HepG2 (cell line): ENCODE results near the gene BCAR3. TPM values are rescaled to one million over a fixed set of nuclear protein-coding genes. Genes with fewer than 3 reads are reported as not detected.

Experiments used
- FOSL2 ChIP-seq: sonication (generic); formaldehyde crosslinking; IDR thresholded peaks from 2 replicates; pipeline ENCODE4 v1.4.0; 2020; ENCODE audit warnings: missing genetic modification reagents
- MIXL1 ChIP-seq: IDR thresholded peaks from 2 replicates; pipeline ENCODE4 v1.6.1; 2016
- MLLT10 ChIP-seq: sonication (generic); formaldehyde crosslinking; IDR thresholded peaks from 2 replicates; pipeline ENCODE4 v1.4.0; 2020; ENCODE audit warnings: missing genetic modification reagents
- SAP130 ChIP-seq: IDR thresholded peaks from 2 replicates; pipeline ENCODE4 v1.6.1; 2016; ENCODE audit warnings: low read depth
- SP2 ChIP-seq: sonication (generic); formaldehyde crosslinking; IDR thresholded peaks from 2 replicates; pipeline ENCODE4 v1.5.1; 2020; ENCODE audit warnings: mild to moderate bottlenecking, missing genetic modification reagents
- ZBED4 ChIP-seq: sonication (generic); formaldehyde crosslinking; IDR thresholded peaks from 2 replicates; pipeline ENCODE4 v1.4.0; 2020; ENCODE audit warnings: missing genetic modification reagents, borderline replicate concordance
- ZIK1 ChIP-seq: sonication (generic); formaldehyde crosslinking; IDR thresholded peaks from 2 replicates; pipeline ENCODE4 v1.5.0; 2020; ENCODE audit warnings: mild to moderate bottlenecking, low read depth, missing genetic modification reagents, borderline replicate concordance
- ZNF235 ChIP-seq: sonication (generic); formaldehyde crosslinking; IDR thresholded peaks from 2 replicates; pipeline ENCODE4 v1.8.1; 2023; ENCODE audit warnings: mild to moderate bottlenecking, missing genetic modification reagents, borderline replicate concordance
- ZNF263 ChIP-seq: sonication (generic); formaldehyde crosslinking; IDR thresholded peaks from 2 replicates; pipeline ENCODE4 v1.4.0; 2020; ENCODE audit warnings: missing genetic modification reagents
- ZNF784 ChIP-seq: sonication (generic); formaldehyde crosslinking; IDR thresholded peaks from 2 replicates; pipeline ENCODE4 v1.5.1; 2020; ENCODE audit warnings: missing genetic modification reagents, mild to moderate bottlenecking, borderline replicate concordance
- ZNF883 ChIP-seq: sonication (generic); formaldehyde crosslinking; IDR thresholded peaks from 2 replicates; pipeline ENCODE4 v1.5.1; 2020; ENCODE audit warnings: mild to moderate bottlenecking, missing genetic modification reagents; ENCODE audit errors: not compliant biosample characterization
- ZNF891 ChIP-seq: sonication (generic); formaldehyde crosslinking; IDR thresholded peaks from 2 replicates; pipeline ENCODE4 v1.5.0; 2020; ENCODE audit warnings: mild to moderate bottlenecking, missing genetic modification reagents
- polyA plus RNA-seq, 8 experiments: library from polyadenylated mRNA; depleted of rRNA in 3 of 8; stranded (reverse) in 7 of 8; unstranded in 1 of 8; fragments of >200 nt; fragmentation: Illumina TruSeq in 4 of 8; extraction: Trizol in 4 of 8; gene quantifications; 2 replicates each; pipeline versions ENCODE4 v1.2.1 to v1.2.3, GENCODE V29; 2011 to 2016; ENCODE audit warnings: low read depth in 4 of 8, missing spikeins in 1 of 8, mixed read lengths in 1 of 8; ENCODE audit not compliant: insufficient read depth in 1 of 8
- total RNA-seq, 5 experiments: library from RNA; depleted of rRNA; stranded (reverse); fragments of >200 nt; fragmentation: Illumina TruSeq; extraction: Trizol; gene quantifications; 2 replicates each; pipeline ENCODE4 v1.2.3, GENCODE V29; 2016; ENCODE audit warnings: low read depth in 1 of 5
- TF ChIP-seq, protein P1 (sequence below), 2 experiments: fragments of 450-650 bp in 1 of 2; sonication (generic) in 1 of 2; formaldehyde crosslinking in 1 of 2; IDR thresholded peaks; 2 replicates each; pipeline versions ENCODE4 v1.6.1 to v1.8.0; 2016 to 2022; ENCODE audit warnings: antibody characterized with exemption in 1 of 2, mild to moderate bottlenecking in 1 of 2, missing genetic modification reagents in 1 of 2
- TF ChIP-seq, protein P2 (sequence below): sonication (generic); formaldehyde crosslinking; IDR thresholded peaks from 2 replicates; pipeline ENCODE4 v1.5.0; 2020; ENCODE audit warnings: missing genetic modification reagents

BCAR3 gene
- total and polyA plus RNA-seq, 2 of the 13 experiments (the other 11 are each of a cell fraction or from before 2014, with no cell fraction given), result 3.6 to 4.8 TPM

GRCh38 chr1:93614541-93614940 is 67.1 kb downstream of the BCAR3 start (continued):
- TF ChIP-seq, protein P1, sequence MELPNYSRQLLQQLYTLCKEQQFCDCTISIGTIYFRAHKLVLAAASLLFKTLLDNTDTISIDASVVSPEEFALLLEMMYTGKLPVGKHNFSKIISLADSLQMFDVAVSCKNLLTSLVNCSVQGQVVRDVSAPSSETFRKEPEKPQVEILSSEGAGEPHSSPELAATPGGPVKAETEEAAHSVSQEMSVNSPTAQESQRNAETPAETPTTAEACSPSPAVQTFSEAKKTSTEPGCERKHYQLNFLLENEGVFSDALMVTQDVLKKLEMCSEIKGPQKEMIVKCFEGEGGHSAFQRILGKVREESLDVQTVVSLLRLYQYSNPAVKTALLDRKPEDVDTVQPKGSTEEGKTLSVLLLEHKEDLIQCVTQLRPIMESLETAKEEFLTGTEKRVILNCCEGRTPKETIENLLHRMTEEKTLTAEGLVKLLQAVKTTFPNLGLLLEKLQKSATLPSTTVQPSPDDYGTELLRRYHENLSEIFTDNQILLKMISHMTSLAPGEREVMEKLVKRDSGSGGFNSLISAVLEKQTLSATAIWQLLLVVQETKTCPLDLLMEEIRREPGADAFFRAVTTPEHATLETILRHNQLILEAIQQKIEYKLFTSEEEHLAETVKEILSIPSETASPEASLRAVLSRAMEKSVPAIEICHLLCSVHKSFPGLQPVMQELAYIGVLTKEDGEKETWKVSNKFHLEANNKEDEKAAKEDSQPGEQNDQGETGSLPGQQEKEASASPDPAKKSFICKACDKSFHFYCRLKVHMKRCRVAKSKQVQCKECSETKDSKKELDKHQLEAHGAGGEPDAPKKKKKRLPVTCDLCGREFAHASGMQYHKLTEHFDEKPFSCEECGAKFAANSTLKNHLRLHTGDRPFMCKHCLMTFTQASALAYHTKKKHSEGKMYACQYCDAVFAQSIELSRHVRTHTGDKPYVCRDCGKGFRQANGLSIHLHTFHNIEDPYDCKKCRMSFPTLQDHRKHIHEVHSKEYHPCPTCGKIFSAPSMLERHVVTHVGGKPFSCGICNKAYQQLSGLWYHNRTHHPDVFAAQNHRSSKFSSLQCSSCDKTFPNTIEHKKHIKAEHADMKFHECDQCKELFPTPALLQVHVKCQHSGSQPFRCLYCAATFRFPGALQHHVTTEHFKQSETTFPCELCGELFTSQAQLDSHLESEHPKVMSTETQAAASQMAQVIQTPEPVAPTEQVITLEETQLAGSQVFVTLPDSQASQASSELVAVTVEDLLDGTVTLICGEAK (IDR thresholded peaks at IDR 0.05), result no peak
- TF ChIP-seq, protein P1 (CRISPR knock-in tag; IDR thresholded peaks at IDR 0.05), result no peak
- TF ChIP-seq ZNF784 (CRISPR knock-in tag), result no peak
- TF ChIP-seq, protein P2, sequence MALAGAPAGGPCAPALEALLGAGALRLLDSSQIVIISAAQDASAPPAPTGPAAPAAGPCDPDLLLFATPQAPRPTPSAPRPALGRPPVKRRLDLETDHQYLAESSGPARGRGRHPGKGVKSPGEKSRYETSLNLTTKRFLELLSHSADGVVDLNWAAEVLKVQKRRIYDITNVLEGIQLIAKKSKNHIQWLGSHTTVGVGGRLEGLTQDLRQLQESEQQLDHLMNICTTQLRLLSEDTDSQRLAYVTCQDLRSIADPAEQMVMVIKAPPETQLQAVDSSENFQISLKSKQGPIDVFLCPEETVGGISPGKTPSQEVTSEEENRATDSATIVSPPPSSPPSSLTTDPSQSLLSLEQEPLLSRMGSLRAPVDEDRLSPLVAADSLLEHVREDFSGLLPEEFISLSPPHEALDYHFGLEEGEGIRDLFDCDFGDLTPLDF (CRISPR knock-in tag), result no peak
- TF ChIP-seq ZNF235 (CRISPR knock-in tag), result no peak
- no peak for TF ChIP-seq SP2 (CRISPR knock-in tag)
- no peak for TF ChIP-seq MLLT10 (CRISPR knock-in tag)
- peak; percentile 91 for TF ChIP-seq FOSL2 (CRISPR knock-in tag)
- TF ChIP-seq ZNF891 (CRISPR knock-in tag), result no peak
- TF ChIP-seq SAP130 (CRISPR knock-in tag), result 0 out of 2 replicates have a peak, but pooled peaks have one; percentile 5
- TF ChIP-seq ZIK1 (CRISPR knock-in tag), result no peak
- no peak for TF ChIP-seq ZNF883
- peak; percentile 58; the same call in 1 of the 2 replicates for TF ChIP-seq MIXL1
- TF ChIP-seq ZBED4, result no peak
- peak; percentile 48; the same call in 1 of the 2 replicates for TF ChIP-seq ZNF263
